ENCODE measurements around the gene C2CD2.

DNA sequence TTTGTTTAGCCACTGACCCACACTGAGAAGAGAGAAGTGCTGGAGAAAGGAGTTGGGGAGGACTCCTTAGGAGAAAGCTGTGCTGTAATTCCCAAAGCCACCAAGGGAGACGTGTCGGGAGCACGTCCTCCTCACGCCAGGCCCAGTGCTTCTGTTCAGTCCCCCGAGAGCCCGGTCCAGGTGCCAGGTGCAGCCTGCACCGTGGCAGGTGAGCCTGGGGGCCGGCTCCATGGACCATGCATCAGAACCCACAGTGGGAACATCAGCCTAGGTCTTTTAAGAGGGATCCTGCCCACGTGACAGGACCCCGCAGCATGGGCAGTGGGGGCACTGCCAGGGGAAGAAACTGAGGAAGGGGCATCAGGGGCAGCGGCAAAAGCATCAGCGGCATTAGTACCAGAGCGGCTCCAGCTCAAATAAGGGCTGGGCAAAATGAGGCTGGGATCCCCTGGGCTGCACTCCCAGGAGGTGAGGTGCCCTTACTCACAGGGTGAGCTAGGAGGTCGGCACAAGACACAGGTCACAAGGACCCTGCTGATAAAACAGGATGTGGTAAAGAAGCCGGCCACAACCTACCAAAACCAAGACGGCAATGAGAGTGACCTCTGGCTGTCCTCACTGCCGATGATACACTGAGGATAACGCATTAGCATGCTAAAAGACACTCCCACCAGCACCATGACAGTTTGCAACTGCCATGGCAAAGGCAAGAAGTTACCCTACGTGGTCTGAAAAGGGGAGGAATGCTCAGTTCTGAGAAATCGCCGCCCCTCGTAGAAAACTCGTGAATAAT, 50.1 kb downstream of the C2CD2 start:
- TF ChIP-seq POLR2AphosphoS5 (IDR thresholded peaks at IDR 0.05; ENCODE audit: low read depth, low read length) (no peak), TAF1 (IDR thresholded peaks at IDR 0.05; ENCODE audit: borderline replicate concordance, insufficient read depth, low read length) (no peak), SIN3A (IDR thresholded peaks at IDR 0.05; ENCODE audit: borderline replicate concordance, insufficient read depth, low read length) (no peak)

Measured in PFSK-1 (cell line).